HepG2 (cell line): ENCODE measurements around the gene CLCN2. TPM values are rescaled to one million over a fixed set of nuclear protein-coding genes. Genes with fewer than 3 reads are reported as not detected.
A peak's percentile ranks its signal among the peaks of the same experiment; 100 is the strongest.

Experiments
- CCAR2 ChIP-seq: fragments of 200-400 bp; formaldehyde crosslinking; optimal IDR thresholded peaks from 2 replicates; pipeline ENCODE3; 2018; ENCODE audit warnings: low read depth, mild to moderate bottlenecking, low read length, moderate library complexity
- FOXA1 ChIP-seq, 2 experiments: fragments of 450-650 bp in 1 of 2; sonication (generic) in 1 of 2; formaldehyde crosslinking in 1 of 2; IDR thresholded peaks; 2 replicates each; pipeline versions ENCODE4 v1.4.0 to v1.6.1; 2016 to 2020; ENCODE audit warnings: missing genetic modification reagents in 1 of 2
- MAFK ChIP-seq, 2 experiments: IDR thresholded peaks in 1 of 2; conservative IDR thresholded peaks in 1 of 2; 2 replicates each; pipeline ENCODE4 v1.6.1; 2011; ENCODE audit warnings: improper control_type of control experiment in 2 of 2, low read length in 2 of 2
- MEIS1 ChIP-seq: sonication (generic); formaldehyde crosslinking; IDR thresholded peaks from 2 replicates; pipeline ENCODE4 v1.9.0; 2021; ENCODE audit warnings: mild to moderate bottlenecking, missing genetic modification reagents, moderate library complexity, borderline replicate concordance
- PHF20 ChIP-seq: sonication (generic); formaldehyde crosslinking; IDR thresholded peaks from 2 replicates; pipeline ENCODE4 v1.5.0; 2020; ENCODE audit warnings: mild to moderate bottlenecking, missing genetic modification reagents
- SAP130 ChIP-seq: IDR thresholded peaks from 2 replicates; pipeline ENCODE4 v1.6.1; 2016; ENCODE audit warnings: low read depth
- SMAD3 ChIP-seq: sonication (generic); formaldehyde crosslinking; IDR thresholded peaks from 2 replicates; pipeline ENCODE4 v1.4.0; 2020; ENCODE audit warnings: missing genetic modification reagents
- TBL1XR1 ChIP-seq: fragments of 150-350 bp; IDR thresholded peaks from 2 replicates; pipeline ENCODE4 v1.6.1; 2014; ENCODE audit warnings: borderline replicate concordance, low read length; ENCODE audit not compliant: partially characterized antibody
- TP53 ChIP-seq: sonication (generic); formaldehyde crosslinking; conservative IDR thresholded peaks from 2 replicates; pipeline ENCODE4 v1.4.0; 2020; ENCODE audit warnings: missing genetic modification reagents
- ZFP36 ChIP-seq: fragments of 150-350 bp; IDR thresholded peaks from 2 replicates; pipeline ENCODE4 v1.6.1; 2018; ENCODE audit warnings: borderline replicate concordance, low read length, low read depth; ENCODE audit not compliant: partially characterized antibody
- ZKSCAN5 ChIP-seq: sonication (generic); formaldehyde crosslinking; IDR thresholded peaks from 2 replicates; pipeline ENCODE4 v1.5.1; 2020; ENCODE audit warnings: mild to moderate bottlenecking, missing genetic modification reagents
- ZNF160 ChIP-seq: sonication (generic); formaldehyde crosslinking; IDR thresholded peaks from 2 replicates; pipeline ENCODE4 v1.8.0; 2022; ENCODE audit warnings: mild to moderate bottlenecking, inconsistent platforms, missing genetic modification reagents
- ZNF20 ChIP-seq: sonication (generic); formaldehyde crosslinking; IDR thresholded peaks from 2 replicates; pipeline ENCODE4 v1.4.0; 2020; ENCODE audit warnings: mild to moderate bottlenecking, moderate library complexity, missing genetic modification reagents
- ZNF205 ChIP-seq: IDR thresholded peaks from 2 replicates; pipeline ENCODE4 v1.6.1; 2018; ENCODE audit warnings: missing biosample characterization, missing genetic modification reagents
- ZNF563 ChIP-seq: sonication (generic); formaldehyde crosslinking; IDR thresholded peaks from 2 replicates; pipeline ENCODE4 v1.8.0; 2022; ENCODE audit warnings: mild to moderate bottlenecking, moderate library complexity, missing genetic modification reagents
- ZNF781 ChIP-seq: sonication (generic); formaldehyde crosslinking; IDR thresholded peaks from 2 replicates; pipeline ENCODE4 v1.5.1; 2020; ENCODE audit warnings: borderline replicate concordance, mild to moderate bottlenecking, missing genetic modification reagents; ENCODE audit errors: not compliant biosample characterization
- polyA plus RNA-seq, 8 experiments: library from polyadenylated mRNA; depleted of rRNA in 3 of 8; stranded (reverse) in 7 of 8; unstranded in 1 of 8; fragments of >200 nt; fragmentation: Illumina TruSeq in 4 of 8; extraction: Trizol in 4 of 8; gene quantifications; 2 replicates each; pipeline versions ENCODE4 v1.2.1 to v1.2.3, GENCODE V29; 2011 to 2016; ENCODE audit warnings: low read depth in 4 of 8, missing spikeins in 1 of 8, mixed read lengths in 1 of 8; ENCODE audit not compliant: insufficient read depth in 1 of 8
- total RNA-seq, 5 experiments: library from RNA; depleted of rRNA; stranded (reverse); fragments of >200 nt; fragmentation: Illumina TruSeq; extraction: Trizol; gene quantifications; 2 replicates each; pipeline ENCODE4 v1.2.3, GENCODE V29; 2016; ENCODE audit warnings: low read depth in 1 of 5
- TF ChIP-seq, protein P1 (sequence below), 2 experiments: IDR thresholded peaks; 2 replicates each; pipeline ENCODE4 v1.6.1; 2011 to 2012; ENCODE audit warnings: low read length in 2 of 2, borderline replicate concordance in 1 of 2, low read depth in 1 of 2, mild to moderate bottlenecking in 1 of 2, moderate library complexity in 1 of 2
- TF ChIP-seq, protein P2 (sequence below): sonication (generic); formaldehyde crosslinking; IDR thresholded peaks from 2 replicates; pipeline ENCODE4 v1.4.0; 2020; ENCODE audit warnings: mild to moderate bottlenecking, missing genetic modification reagents
- TF ChIP-seq, protein P3 (sequence below): sonication (generic); formaldehyde crosslinking; IDR thresholded peaks from 2 replicates; pipeline ENCODE4 v1.4.0; 2020; ENCODE audit warnings: missing genetic modification reagents, borderline replicate concordance

The CLCN2 gene
- total and polyA plus RNA-seq, 2 of the 13 experiments (the other 11 are each of a cell fraction or from before 2014, with no cell fraction given) = 11.4 to 13.5 TPM

DNA sequence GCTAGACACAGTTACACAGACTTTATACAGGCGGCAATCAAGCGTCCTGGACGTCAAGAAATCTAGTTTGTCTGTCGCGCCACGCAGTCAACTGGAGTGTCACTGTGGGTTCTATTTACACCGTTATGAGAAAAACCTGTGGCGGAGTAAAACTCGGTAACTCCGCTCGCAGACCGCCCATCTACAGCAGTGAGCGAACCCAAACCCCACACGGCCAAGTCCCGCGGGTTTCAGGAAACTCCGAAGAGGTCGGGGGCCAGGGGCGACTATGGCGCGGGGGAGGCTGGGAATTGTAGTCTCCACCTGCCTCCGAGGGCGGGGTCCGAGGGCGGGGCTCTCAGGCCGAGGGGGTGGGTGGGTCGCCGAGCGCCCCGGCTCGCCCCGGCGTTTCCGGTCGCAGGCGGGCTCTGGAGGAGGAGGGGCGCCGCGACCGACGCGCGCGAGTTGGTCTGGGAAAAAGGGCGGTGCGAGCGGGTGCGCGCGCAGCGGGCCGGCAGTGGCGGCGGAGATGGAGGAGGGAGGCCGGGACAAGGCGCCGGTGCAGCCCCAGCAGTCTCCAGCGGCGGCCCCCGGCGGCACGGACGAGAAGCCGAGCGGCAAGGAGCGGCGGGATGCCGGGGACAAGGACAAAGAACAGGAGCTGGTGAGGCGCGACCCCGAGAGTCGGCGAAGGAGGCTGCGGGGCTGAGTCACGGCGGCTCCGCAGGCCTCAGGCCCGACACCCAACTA lies 62.5 kb downstream of the CLCN2 start, which contains the start of gene PSMD2 (continued):
- TF ChIP-seq ZNF20 (CRISPR knock-in tag) (no peak), FOXA1 (IDR thresholded peaks at IDR 0.05) (no peak), FOXA1 (CRISPR knock-in tag; IDR thresholded peaks at IDR 0.05) (no peak), ZNF563 (peak; percentile 77; the same call in 1 of the 2 replicates), ZKSCAN5 (CRISPR knock-in tag) (no peak), ZNF205 (CRISPR knock-in tag) (no peak; the same call in 1 of the 2 replicates), SAP130 (CRISPR knock-in tag) (peak; percentile 87), SMAD3 (no peak), ZNF160 (CRISPR knock-in tag) (no peak), ZNF781 (CRISPR knock-in tag) (no peak), MAFK (conservative IDR thresholded peaks at IDR 0.05 in 1 of 2, IDR thresholded peaks at IDR 0.05 in 1 of 2; ENCODE audit: low read length in 2 of 2) (no peak), PHF20 (peak; percentile 77), ZFP36 (no peak), TBL1XR1 (no peak), MEIS1 (CRISPR knock-in tag) (no peak), CCAR2 (no peak), TP53 (CRISPR knock-in tag) (no peak)
- TF ChIP-seq, protein P1, sequence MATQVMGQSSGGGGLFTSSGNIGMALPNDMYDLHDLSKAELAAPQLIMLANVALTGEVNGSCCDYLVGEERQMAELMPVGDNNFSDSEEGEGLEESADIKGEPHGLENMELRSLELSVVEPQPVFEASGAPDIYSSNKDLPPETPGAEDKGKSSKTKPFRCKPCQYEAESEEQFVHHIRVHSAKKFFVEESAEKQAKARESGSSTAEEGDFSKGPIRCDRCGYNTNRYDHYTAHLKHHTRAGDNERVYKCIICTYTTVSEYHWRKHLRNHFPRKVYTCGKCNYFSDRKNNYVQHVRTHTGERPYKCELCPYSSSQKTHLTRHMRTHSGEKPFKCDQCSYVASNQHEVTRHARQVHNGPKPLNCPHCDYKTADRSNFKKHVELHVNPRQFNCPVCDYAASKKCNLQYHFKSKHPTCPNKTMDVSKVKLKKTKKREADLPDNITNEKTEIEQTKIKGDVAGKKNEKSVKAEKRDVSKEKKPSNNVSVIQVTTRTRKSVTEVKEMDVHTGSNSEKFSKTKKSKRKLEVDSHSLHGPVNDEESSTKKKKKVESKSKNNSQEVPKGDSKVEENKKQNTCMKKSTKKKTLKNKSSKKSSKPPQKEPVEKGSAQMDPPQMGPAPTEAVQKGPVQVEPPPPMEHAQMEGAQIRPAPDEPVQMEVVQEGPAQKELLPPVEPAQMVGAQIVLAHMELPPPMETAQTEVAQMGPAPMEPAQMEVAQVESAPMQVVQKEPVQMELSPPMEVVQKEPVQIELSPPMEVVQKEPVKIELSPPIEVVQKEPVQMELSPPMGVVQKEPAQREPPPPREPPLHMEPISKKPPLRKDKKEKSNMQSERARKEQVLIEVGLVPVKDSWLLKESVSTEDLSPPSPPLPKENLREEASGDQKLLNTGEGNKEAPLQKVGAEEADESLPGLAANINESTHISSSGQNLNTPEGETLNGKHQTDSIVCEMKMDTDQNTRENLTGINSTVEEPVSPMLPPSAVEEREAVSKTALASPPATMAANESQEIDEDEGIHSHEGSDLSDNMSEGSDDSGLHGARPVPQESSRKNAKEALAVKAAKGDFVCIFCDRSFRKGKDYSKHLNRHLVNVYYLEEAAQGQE (IDR thresholded peaks at IDR 0.05; ENCODE audit: borderline replicate concordance in 1 of 2, low read depth in 1 of 2, low read length in 2 of 2) = peak in 1 of 2 experiments; percentile 62; a peak in 2 of 4 replicates
- TF ChIP-seq, protein P2, sequence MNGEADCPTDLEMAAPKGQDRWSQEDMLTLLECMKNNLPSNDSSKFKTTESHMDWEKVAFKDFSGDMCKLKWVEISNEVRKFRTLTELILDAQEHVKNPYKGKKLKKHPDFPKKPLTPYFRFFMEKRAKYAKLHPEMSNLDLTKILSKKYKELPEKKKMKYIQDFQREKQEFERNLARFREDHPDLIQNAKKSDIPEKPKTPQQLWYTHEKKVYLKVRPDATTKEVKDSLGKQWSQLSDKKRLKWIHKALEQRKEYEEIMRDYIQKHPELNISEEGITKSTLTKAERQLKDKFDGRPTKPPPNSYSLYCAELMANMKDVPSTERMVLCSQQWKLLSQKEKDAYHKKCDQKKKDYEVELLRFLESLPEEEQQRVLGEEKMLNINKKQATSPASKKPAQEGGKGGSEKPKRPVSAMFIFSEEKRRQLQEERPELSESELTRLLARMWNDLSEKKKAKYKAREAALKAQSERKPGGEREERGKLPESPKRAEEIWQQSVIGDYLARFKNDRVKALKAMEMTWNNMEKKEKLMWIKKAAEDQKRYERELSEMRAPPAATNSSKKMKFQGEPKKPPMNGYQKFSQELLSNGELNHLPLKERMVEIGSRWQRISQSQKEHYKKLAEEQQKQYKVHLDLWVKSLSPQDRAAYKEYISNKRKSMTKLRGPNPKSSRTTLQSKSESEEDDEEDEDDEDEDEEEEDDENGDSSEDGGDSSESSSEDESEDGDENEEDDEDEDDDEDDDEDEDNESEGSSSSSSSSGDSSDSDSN (CRISPR knock-in tag) = peak; percentile 52; the same call in 1 of the 2 replicates
- TF ChIP-seq, protein P3, sequence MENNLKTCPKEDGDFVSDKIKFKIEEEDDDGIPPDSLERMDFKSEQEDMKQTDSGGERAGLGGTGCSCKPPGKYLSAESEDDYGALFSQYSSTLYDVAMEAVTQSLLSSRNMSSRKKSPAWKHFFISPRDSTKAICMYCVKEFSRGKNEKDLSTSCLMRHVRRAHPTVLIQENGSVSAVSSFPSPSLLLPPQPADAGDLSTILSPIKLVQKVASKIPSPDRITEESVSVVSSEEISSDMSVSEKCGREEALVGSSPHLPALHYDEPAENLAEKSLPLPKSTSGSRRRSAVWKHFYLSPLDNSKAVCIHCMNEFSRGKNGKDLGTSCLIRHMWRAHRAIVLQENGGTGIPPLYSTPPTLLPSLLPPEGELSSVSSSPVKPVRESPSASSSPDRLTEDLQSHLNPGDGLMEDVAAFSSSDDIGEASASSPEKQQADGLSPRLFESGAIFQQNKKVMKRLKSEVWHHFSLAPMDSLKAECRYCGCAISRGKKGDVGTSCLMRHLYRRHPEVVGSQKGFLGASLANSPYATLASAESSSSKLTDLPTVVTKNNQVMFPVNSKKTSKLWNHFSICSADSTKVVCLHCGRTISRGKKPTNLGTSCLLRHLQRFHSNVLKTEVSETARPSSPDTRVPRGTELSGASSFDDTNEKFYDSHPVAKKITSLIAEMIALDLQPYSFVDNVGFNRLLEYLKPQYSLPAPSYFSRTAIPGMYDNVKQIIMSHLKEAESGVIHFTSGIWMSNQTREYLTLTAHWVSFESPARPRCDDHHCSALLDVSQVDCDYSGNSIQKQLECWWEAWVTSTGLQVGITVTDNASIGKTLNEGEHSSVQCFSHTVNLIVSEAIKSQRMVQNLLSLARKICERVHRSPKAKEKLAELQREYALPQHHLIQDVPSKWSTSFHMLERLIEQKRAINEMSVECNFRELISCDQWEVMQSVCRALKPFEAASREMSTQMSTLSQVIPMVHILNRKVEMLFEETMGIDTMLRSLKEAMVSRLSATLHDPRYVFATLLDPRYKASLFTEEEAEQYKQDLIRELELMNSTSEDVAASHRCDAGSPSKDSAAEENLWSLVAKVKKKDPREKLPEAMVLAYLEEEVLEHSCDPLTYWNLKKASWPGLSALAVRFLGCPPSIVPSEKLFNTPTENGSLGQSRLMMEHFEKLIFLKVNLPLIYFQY = peak; percentile 60; the same call in 1 of the 2 replicates
